ENCODE measurements around the gene PNMA8A. TPM values are rescaled to one million over a fixed set of nuclear protein-coding genes. Genes with fewer than 3 reads are reported as not detected.

PNMA8A gene
- total and polyA plus RNA-seq, 2 donors from 2014 or later: 12.5 to 16.2 TPM

- Histone ChIP-seq H3K4me3 (ENCODE audit: low read length in 3 of 3) (no peak overlapping the region), H3K4me1 (ENCODE audit: control insufficient read depth in 2 of 3, insufficient read depth in 2 of 3, low read depth in 1 of 3, low read length in 3 of 3) (peaks cover 0 to 10% (median under 1%) of the 10 kb centered on the region in 3 donors), H3K9me3 (ENCODE audit: control insufficient read depth in 2 of 3, insufficient read depth in 1 of 3, low read length in 3 of 3) (no peaks in the 10 kb centered on the region), H3K27ac (ENCODE audit: low read depth in 2 of 2, low read length in 2 of 2) (no peak overlapping the region), H3K36me3 (ENCODE audit: control insufficient read depth in 2 of 3, insufficient read depth in 3 of 3, low read length in 3 of 3) (no peaks in the 10 kb centered on the region), H3K27me3 (ENCODE audit: control insufficient read depth, insufficient read depth, low read length) (no peaks in the 10 kb centered on the region), H3K9ac (ENCODE audit: low read length in 3 of 3) (no peak overlapping the region)
- FAIRE-seq (no peak), DNase-seq (peak in 3 of 5 donors; percentile 46 to 88 (median 62))
- no peak for TF ChIP-seq CTCF (IDR thresholded peaks at IDR 0.05; ENCODE audit: borderline replicate concordance, extremely low read depth, insufficient read depth)
- intact Hi-C loops (cut with DNase I): no loop called here
Observed at GRCh38 chr19:46481947-46482346, 10.6 kb upstream of the PNMA8A start.

DNA sequence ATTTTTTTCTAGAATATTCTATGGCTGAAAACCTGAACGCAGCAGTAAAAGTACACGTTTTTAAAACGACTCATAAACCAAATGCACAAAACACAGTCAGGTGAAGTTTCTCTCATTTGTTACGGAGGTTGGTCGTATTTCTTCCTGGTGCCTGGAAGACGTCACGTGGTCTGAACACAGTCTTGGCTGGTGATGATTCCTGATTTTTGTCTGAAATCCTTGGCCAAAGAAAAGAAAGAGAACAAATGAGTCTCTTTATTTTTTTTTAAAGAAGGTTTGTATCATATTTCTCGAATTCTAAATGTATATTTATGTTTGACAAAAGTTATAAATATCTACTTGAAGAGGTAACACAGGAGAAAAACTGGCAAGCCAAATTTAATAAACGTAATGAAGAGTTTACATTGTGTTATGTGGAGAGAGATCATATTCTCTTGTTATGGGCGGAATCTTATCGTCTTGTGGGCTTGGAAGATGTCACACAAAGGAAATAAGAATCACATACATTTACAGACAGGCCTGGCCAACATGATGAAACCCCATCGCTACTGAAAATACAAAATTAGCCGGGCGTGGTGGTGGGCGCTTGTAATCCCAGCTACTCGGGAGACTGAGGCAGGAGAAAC, 10.0 kb upstream of the PNMA8A start:
- Histone ChIP-seq H3K27me3 (ENCODE audit: control insufficient read depth, insufficient read depth, low read length) (no peaks in the 10 kb centered on the region), H3K27ac (ENCODE audit: low read depth in 2 of 2, low read length in 2 of 2) (peak overlapping the region in 1 of 2 donors; percentile 53), H3K36me3 (ENCODE audit: control insufficient read depth in 2 of 3, insufficient read depth in 3 of 3, low read length in 3 of 3) (no peaks in the 10 kb centered on the region), H3K9ac (ENCODE audit: low read length in 3 of 3) (peak overlapping the region in 1 of 3 donors; percentile 21), H3K4me3 (ENCODE audit: low read length in 3 of 3) (no peak overlapping the region), H3K9me3 (ENCODE audit: control insufficient read depth in 2 of 3, insufficient read depth in 1 of 3, low read length in 3 of 3) (no peaks in the 10 kb centered on the region), H3K4me1 (ENCODE audit: control insufficient read depth in 2 of 3, insufficient read depth in 2 of 3, low read depth in 1 of 3, low read length in 3 of 3) (peaks cover 0 to 10% (median 0%) of the 10 kb centered on the region in 3 donors)
- intact Hi-C loops (cut with DNase I): no loop called here
- peak in 2 of 5 donors; percentile 80 to 89 for DNase-seq
- TF ChIP-seq CTCF (IDR thresholded peaks at IDR 0.05; ENCODE audit: borderline replicate concordance, extremely low read depth, insufficient read depth): no peak
- peak; percentile 35 for FAIRE-seq

GRCh38 chr19:46480415-46480814, 9.1 kb upstream of the PNMA8A start:
- DNase-seq: peak; percentile 78 to 97 (median 94)

More at GRCh38 chr19:46480415-46480814, 9.1 kb upstream of the PNMA8A start:
- intact Hi-C loops (cut with DNase I): no loop called here
- no peak for TF ChIP-seq CTCF (IDR thresholded peaks at IDR 0.05; ENCODE audit: borderline replicate concordance, extremely low read depth, insufficient read depth)
- FAIRE-seq: no peak
- Histone ChIP-seq H3K9me3 (ENCODE audit: control insufficient read depth in 2 of 3, insufficient read depth in 1 of 3, low read length in 3 of 3) (no peaks in the 10 kb centered on the region), H3K27ac (ENCODE audit: low read depth in 2 of 2, low read length in 2 of 2) (peak overlapping the region in 1 of 2 donors; percentile 53), H3K4me1 (ENCODE audit: control insufficient read depth in 2 of 3, insufficient read depth in 2 of 3, low read depth in 1 of 3, low read length in 3 of 3) (peaks cover 0 to 10% (median 0%) of the 10 kb centered on the region in 3 donors), H3K36me3 (ENCODE audit: control insufficient read depth in 2 of 3, insufficient read depth in 3 of 3, low read length in 3 of 3) (no peaks in the 10 kb centered on the region), H3K27me3 (ENCODE audit: control insufficient read depth, insufficient read depth, low read length) (no peaks in the 10 kb centered on the region), H3K9ac (ENCODE audit: low read length in 3 of 3) (peak overlapping the region in 1 of 3 donors; percentile 34), H3K4me3 (ENCODE audit: low read length in 3 of 3) (no peak overlapping the region)
